COLO668 (cell line): Measurements from ENCODE around the gene JARID2.

ENCODE experiments used
- DNase-seq: peaks from one replicate; lab custom pipeline; 2025; ENCODE audit not compliant: unreplicated experiment; lab: John Stamatoyannopoulos, UW

JARID2 gene

DNA sequence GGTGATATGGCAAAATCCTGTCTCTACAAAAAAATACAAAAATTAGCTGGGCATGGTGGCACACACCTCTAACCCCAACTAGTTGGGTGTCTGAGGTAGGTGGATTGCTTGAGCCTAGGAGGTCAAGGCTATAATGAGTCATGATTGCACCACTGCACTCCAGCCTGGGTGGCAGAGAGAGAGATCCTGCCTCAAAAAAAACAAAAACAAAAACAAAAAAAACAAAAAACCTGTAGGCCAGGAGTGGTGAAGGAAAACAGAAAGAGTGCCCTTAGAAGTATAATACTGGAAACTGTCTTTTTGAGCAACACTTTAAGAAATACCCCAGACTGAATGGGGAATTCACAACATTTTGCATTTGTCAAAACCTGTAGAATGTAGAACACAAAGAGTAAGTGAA is 85.3 kb downstream of the JARID2 start:
- no peak for DNase-seq

DNA sequence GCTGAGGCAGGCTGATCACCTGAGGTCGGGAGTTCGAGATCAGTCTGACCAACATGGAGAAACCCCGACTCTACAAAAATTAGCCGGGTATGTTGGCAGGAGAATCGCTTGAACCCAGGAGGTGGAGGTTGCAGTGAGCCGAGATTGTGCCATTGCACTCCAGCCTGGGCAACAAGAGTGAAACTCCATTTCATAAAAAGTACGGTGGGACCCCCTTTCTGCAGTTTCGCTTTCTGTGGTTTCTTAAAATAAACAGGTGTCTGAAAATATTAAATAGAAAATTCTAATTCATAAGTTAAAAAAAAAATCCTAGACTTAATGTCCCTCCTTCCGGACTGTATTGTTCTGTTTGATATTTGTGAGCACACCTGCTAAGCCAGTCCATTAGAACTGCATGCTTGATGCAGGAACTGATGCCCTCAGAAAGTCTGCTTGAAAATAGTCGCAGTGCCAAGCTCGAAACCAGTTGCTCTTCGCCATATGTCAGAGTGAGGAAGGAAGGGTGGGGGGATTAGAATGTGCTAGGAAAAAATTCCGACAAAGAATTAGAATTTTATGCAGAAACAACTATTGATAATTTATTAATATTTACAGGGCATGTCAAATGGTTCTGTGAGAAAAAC is 85.9 kb downstream of the JARID2 start:
- DNase-seq = no peak

DNA sequence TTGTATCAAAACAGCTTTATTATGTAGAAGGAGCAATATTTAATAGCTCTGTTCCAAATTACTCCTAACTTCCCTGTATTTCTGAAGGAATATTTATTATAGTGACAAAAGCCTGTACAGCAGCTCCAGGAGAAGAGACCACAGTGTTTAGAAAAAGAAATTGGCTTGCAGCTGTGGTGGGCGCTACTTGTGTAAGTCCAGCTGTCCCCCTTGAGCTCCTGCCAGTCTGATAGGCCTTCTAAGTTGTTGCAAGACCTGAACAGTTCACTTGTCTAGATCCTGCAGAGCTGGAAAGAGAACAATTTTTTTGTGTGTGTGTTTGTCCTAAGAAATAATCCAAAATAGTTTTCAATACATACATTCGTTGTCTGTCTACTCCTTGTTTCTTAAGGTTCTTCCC is 86.6 kb downstream of the JARID2 start:
- no peak for DNase-seq

DNA sequence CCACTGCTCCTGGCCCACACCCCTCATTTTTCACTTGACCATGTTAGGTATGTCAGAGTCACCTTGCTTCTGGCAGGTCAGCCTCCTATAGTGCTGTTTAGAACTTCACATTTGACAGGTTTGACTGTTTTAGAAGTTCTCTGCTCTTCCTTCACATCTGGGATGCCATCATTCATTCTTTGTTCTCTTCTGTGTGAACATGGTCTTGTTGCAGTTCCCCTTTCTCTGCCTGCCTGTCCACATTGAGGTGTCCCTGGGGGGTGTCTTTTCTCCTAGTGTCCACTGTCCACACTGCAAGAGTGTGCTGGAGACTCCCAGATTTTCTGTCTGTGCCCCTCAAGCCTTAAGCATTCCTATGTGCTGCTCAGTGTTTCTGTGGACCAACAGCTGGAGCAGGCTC is 89.5 kb downstream of the JARID2 start:
- no peak for DNase-seq

DNA sequence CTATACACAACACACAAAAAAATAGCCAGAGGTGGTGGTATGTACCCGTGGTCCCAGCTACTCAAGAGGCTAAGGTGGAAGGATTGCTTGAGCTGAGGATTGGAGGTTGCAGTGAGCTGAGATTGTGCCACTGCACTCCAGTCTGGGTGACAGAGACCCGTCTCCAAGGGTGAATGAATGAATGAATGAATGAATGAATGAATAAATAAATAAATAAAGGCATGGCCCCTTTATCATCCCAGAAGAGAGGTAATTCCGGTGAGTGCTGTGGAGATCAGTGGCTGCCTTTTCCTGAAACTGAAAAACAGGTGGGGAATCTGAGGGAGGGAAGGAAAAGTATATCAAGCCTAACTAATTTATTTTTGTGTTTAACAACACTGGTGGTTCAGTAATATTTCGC is 90.0 kb downstream of the JARID2 start:
- DNase-seq = no peak

DNA sequence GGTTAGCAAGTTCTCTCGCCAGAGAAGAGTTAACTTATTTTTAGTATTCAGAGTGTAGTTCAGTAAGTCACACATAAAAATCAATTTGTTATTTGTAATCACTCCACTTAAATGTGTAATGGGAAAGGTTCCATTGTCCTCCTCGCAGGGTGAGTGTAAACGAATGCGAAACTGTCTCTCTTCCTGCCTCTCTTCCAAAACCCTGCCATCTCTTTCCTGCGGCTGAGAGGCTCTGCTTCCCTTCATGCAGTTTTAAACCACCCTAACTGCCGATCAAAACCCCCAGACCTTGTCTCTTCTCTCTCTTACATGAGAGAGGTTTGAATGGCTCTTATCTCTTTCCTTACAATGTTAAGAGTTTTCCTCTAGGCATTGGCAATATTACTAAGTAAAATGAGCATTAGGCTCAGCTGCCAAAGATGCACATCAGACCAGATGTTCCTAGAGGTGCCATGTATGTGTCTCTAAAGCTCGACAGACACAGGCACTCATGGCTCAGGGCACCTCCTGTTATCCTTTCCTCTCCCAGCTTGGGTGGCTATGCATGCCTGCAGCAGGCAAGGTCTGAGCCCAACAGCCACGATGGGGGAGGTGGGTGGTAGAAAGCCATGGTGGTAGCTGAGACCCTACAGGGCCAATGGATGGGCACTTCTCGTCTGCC is 91.2 kb downstream of the JARID2 start:
- DNase-seq = no peak

DNA sequence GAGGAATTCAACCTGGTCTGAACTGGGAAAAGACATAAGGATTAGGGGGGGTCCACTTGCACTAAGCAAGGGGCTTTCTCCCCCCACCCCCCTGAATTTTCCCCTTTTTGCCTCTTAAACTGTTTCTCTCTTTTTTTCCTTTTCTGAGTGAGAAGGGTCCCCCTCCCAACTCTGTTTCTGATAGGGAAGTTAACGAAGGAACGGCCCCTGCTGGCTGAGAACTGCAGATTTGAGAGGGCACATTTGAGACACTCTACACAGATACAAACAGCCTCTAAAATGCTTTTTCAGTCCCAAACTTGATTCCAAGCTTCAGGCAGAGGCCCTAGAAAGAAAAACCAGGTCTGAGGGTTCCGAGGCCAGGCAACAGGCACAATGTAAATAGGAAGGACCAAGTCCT is 91.7 kb downstream of the JARID2 start:
- DNase-seq = no peak

DNA sequence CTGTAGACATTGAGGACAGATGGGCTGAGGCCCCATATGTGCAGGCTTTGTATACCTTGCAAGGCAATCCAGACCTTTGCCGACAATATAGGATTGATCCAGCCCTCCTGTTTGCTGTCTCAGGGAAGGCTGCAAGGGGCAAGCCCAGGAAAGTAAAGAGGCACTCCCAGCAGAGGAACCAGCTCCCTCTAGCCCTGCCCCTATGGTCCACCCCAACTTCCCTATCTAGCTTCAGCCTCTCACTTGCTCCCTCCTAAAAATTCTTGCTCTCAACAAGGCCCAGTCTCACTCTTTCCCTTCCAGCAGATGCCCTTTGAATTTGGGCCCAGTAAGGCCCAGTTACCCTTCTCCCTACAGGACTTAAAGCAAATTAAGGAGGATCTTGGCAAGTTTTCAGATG is 92.6 kb downstream of the JARID2 start:
- no peak for DNase-seq

DNA sequence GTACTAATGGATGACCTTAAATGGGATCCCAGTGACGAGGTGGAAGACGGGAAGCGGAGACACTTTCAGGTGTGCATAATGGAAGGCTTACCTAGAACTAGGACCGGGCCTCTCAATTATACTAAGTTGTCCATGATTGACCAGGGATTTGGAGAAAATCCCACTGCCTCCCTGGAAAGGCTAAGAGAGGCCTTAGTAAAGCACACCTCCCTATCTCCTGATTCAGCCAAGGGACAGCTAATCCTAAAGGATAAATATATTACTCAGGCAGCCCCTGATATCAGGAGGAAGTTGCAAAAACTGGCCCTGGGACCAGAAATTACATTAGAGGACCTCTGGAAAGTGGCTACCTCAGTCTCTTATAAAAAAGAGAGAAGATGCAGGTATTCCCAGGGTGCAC is 93.2 kb downstream of the JARID2 start:
- no peak for DNase-seq

DNA sequence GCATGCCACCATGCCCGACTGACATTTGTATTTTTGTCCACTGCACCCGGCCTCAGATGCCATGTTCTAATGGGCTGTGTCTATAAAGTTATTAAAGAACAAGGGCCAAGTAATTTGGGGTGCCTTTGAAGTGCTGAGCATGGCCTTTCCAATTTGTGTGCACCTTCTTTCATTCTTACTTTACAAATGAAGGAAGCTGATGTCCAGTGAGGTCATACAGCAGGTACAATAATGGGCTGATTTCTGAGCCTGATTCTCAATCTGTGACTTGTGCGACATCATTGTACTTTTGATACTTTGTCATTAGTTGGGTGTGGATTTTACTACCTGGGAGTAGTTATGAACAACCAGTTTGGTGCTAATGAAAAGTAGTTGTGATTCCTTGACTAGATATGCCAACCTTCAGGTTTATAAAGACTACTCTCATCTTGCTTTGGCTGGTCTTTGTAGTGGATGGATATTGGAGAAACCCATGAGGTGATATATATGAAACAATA is 94.3 kb downstream of the JARID2 start:
- no peak for DNase-seq

DNA sequence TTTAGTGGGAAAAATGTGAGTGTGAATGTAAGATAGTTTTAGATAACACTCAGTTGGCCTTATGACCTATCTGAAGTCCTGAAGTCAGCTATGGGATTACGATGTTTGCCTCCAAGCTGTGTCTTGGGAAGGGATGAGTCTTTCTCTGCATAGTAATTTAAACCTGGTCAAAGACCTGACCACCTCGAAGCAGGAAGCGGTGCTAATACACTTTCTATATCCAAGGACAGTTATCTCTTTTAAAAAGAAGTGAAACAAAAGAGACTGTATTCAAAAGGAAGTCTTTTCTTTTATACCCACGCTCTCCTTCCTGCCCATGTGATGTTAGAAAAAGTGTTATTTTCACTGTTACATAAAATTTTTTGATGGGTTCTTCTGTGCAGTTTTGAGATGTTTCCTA is 94.9 kb downstream of the JARID2 start:
- DNase-seq = no peak

DNA sequence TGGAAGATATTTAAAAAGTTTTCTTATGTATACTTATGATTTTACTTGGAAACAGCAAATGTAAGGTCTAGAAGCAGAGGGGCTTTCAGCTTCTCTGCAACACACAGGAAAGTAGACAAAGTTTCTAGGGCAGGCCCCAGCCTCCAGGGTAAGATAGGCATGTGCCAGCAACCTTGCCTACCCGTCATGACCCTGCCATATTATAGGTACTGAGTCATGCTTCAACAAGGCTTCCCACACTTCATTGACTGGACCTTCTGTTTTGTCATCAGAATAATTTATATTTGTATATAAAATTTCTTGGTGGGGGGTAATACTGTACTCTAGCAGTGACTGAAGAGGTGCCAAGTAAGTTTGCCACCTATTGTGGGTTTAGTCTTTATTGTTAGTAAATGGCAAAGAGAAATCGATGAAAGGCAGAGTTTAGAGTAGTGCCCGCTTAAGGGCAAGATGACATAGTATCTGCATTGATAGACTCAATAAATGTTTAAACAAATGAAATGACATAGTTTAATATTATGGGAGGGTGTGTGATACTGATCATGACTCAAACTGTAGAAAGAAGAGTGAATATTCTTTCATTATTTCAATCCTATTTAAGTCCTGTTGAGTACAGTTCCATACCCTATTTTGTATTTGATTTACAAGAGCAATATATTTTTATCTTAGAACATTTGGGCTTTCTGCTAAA is 95.6 kb downstream of the JARID2 start:
- DNase-seq = no peak

DNA sequence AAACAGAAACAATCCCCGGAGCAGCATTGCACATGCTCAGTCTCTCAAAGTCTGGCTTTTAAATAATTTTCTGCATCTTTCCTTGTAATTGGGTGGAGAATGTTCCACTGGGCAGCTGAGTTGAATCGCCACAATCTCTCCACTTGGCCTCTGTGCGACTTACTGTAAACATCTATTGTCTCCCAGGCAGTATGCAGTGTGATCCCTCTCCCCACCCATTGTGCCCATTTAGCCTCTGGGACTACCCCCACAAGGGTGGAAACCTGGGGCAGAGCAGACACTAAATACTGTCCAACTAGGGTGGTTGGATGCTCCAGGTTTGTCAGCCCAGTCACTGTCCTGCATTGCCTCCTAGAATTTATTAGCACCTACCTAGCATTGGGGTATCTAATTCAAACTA is 96.2 kb downstream of the JARID2 start:
- no peak for DNase-seq

DNA sequence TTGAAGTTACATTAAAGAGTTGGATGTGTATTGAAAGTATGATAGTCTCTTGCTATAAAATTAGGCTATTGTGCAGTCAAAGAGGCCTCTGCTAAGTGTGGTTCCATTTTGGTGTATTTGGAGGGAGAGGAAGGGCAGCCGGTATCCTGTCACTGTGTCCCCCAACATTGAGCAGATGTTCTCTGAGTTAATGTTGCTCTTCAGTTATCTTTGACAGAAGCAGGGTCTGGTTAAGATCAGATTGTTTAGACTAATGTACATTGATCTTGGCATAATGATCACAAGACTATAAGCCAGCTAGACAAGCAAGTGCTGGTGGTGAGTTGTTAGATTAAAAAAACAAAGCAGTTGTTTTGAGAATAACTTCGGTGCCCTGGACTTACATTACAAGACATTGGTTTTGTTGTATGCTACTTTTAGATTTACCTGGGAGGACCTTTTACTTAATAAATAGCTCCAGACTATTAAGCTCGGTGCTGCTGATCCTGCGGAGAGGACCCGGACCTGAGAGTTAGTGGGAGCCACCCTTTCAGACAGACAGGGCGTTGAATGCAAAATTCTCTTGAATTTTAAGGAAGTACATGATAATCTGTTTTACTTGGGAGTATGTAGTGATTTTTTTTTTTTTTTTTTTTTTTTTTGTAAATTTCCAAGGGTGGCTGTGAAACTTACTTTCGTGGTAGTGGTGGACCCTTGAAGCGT is 97.8 kb downstream of the JARID2 start:
- no peak for DNase-seq

DNA sequence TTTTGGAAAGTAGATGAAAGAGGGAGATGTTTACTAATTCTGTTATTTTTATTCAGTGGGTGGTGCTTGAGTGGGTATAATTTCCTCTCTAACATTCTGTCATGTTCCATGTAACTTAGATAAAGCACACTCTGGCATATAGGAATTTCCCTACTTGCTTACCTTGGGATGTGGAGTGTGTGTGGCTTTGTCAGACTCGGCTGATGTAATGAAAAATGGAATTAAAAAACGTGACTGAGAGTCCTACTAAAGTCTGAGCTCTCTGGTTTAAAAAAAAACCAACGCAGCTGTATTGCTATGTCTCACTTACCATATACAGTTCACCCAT is 98.3 kb downstream of the JARID2 start:
- DNase-seq = no peak

DNA sequence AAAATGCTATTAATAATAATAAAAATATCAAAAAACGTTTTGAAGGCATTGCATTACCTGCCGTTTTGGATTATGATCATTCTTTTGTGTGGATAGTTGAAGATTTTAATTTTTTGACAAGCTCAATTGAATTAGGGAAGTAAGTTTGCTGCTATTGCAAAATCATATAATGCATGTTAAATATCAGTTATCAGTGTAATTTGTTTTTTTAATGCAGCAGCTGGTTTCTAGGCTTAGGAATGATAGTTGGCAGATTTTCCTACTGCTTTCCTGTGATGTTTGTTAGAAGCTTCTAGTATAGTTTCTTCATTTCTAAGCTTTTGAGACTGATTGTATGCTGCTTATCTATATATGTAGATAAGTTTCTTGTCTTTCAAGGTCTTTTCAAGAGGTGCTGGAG is 99.0 kb downstream of the JARID2 start:
- DNase-seq = no peak

DNA sequence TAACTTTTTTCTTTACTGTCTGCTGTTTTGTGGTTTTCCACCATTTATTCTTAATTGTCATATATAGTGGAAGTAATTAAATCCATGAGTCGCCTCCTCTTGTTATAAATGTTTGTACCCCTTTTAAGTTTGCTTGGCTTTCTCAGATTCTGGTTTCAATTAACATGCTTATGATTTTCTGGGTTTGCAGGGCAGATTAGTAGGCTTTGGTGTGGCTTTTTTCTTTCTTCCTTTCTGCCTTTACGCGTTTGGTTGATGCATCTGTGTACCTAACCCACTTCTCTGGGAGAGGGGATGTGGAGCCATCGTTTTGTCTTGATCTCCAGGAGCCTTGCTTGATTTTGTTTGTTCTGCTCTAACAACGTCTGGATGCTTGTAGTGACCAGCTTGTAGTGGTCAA is 100.4 kb downstream of the JARID2 start:
- no peak for DNase-seq

DNA sequence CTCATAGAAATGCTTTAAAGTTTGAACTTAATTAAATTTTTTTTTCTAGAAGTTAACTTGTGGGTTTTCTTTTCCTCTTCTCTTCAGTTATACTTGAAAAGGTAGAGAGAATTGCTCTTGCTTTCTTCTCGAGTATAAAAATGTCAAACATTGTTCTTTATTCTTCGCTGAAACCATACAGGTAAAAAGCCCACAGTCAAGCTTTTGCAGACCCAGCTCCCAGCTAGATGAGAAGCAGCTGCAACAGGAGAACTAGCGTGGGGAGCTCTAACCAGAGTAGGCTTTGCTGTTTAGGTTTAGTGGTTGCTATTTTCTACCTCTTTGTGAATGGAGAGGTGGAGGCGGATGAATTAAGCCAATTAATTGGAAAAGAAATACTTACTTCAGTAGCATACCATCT is 102.7 kb downstream of the JARID2 start:
- no peak for DNase-seq

DNA sequence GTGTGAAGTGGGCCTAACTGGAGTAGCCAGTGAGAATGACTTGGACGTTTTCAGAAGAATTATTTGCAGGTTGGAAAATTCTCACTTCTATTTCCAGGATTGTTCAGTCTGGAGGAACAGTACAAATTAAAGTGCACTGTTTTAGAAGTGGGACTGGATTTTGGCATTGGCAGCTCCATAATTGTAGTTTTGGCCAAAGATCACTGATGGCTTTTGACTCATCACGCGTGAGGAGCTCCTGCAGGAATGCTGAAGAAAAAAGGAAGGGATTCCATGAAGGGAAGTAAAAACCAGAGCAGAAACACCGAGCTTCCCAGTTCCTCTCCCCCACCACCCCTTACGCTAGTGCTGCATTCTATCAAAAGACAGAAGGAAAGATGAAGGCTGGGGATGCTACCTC is 103.5 kb downstream of the JARID2 start:
- DNase-seq = no peak

DNA sequence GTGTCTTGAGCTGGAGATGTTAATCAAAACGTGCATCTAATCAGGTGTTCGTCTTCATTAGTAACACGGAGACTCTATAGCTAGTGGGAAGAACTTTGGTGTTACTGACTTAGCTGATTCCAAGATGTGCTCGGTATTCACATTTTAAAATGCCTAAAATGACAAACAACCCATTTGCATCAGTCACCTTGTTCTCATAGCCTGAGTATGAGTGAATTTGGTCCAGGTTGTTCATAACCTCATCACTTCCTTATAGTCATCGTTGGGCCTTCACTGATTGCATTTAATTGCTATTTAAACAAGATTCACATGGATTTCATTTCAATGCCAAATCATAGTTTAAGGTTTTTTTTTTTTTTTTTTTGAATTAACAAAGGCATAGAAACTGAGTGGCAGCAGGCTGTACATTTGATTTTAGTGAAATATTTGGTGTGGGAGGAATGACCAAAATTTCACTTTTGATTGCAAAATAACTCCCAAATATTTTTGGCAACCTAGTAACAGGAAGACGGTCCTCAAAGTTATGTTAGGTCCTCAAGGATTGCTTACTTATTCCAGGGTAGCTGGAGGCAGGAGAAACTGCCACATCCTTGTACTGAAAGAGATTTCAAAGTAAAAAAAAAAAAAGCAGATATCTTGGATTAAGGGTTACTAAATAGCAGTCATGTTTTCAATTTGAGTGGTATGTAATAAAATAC is 104.7 kb downstream of the JARID2 start:
- DNase-seq = no peak

DNA sequence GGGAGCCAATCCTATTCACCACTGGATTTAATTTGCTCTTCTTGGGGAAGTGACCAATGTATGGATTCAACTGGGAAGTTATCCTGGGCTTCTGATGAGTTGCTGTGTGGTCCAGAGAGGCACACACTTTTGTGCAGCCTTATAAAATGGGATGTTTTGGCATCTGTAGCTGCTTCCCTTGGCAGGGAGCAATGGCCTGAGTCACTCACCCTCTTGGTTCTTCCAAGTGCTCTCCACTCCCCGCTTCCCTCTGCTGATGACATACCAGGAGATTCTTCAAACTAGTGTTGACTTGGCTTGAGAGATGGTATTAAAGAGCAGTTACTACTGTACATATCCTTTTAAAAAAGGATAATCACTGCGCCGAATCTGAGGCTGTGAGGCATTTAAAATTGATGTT is 105.8 kb downstream of the JARID2 start:
- no peak for DNase-seq
